GM18873 (cell line): ENCODE measurements around the gene LAMC3.
A peak's percentile ranks its signal among the peaks of the same experiment; 100 is the strongest.
"Not testable (repeated sequence)": the region's sequence is repeated elsewhere in the genome, so short reads cannot be mapped to it uniquely, and the experiment has no call there.

Experiments
- ATAC-seq: cut with Tn5 transposase; IDR thresholded peaks from one replicate; pipeline ENCODE4 v1.9.1; 2021; ENCODE audit warnings: mild to moderate bottlenecking, moderate library complexity, moderate number of reproducible peaks; ENCODE audit not compliant: unreplicated experiment, low FRiP score

LAMC3 gene

GRCh38 chr9:131112374-131113154, 103.6 kb downstream of the LAMC3 start:
- no peak for ATAC-seq

GRCh38 chr9:131113655-131114054, 104.7 kb downstream of the LAMC3 start:
- ATAC-seq = no peak

DNA sequence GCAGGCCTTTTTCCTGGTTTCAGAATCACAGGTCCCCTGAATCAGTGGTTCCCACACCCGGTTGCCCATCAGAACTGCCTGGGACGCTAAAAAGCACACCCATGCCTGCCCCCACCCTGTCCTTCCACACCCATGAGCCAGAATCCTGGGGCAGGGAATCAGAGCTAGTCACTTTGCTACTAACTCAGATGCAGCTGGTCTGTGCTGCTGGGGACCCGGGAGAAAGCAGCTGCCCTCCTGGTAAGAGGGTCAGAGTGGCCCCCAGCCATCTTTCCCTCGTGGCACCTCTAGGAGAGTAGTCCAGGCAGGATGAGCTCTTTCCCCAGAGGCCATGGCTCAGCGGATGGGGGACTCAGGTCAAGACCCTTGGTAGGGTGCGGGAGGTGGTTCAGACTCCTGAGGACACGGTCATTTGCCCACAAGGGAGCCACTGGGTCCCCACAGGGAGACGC, 105.1 kb downstream of the LAMC3 start:
- no peak for ATAC-seq

GRCh38 chr9:131115360-131115742, 106.4 kb downstream of the LAMC3 start:
- not testable (repeated sequence) for ATAC-seq

DNA sequence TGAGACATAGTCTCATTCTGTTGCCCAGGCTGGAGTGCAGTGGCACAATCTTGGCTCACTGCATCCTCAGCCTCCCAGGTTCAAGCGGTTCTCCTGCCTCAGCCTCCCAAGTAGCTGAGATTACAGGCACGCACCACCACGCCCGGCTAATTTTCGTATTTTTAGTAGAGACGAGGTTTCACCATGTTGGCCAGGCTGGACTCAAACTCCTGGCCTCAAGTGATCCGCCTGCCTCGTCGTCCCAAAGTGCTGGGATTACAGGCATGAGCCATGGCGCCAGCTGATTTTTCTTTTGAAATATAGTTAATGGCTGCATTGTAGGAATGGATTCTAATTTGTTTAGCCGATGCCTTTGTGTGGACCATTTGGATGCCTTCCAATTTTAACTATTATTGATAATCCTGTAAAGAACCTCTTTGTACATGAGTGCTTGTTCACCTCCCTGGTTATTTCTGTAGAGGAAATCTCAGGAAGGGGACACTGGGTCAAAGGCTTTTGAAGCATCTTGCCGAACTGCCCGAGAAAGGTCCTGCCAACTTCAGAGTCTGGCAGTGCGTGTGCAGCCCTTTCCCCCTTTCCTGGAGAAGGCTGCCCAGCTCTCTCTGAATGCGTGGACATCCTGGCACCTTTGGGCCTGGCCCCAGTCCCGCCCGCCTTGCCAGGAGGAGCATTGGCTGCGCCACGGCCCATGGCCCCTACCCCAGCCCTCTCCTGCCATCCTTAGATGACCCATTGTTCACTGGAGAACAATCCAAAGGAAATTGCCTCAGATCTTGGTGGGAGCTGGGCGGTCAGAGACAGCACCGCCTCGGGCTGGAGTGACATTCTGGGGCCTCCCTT, 107.5 kb downstream of the LAMC3 start:
- ATAC-seq = no peak

DNA sequence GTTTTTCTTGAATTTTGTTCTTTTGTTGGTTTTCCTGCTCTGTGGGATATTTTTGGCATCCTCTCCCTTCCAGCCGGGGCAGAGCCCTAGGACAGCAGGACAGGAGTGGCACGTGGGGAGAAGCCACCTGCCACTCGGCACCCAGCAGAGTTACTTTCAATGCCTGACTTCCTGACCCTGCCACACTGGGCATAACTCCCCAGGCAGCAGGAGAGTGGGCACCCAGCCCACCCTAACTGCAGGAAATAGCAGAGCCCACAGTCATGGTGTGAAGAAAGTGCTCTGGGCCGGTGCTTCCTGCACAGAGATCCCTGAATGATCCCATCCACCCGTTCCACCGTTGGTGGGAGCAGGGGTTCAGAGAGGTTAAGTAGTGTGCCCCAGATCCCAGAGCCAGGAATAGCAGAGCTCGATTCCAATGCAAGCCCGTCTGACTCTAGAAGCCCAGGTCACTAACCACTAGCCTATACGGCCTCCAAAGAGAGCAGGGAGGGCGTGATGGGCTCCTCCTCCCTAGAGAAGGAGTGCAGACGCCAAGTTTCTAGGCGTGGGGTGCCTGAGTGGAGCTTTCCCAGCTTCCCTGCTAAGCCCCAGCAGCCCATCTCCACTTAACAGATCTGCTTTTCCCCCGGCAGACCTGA, 108.3 kb downstream of the LAMC3 start:
- no peak for ATAC-seq

DNA sequence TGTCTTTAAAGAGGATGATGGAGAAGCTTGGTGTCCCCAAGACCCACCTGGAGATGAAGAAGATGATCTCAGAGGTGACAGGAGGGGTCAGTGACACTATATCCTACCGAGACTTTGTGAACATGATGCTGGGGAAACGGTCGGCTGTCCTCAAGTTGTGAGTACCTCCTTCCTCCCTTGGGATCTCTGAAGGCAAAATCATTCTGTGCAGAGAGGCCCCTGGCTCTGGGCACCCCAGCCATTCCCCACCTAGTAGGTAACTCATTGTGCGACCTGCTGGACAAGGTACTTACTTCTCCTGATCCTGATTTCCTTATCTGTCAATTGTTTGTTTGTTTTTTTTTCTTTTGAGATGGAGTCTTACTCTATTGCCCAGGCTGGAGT, 108.8 kb downstream of the LAMC3 start:
- no peak for ATAC-seq

GRCh38 chr9:131119600-131119999, 110.6 kb downstream of the LAMC3 start:
- ATAC-seq = no peak

DNA sequence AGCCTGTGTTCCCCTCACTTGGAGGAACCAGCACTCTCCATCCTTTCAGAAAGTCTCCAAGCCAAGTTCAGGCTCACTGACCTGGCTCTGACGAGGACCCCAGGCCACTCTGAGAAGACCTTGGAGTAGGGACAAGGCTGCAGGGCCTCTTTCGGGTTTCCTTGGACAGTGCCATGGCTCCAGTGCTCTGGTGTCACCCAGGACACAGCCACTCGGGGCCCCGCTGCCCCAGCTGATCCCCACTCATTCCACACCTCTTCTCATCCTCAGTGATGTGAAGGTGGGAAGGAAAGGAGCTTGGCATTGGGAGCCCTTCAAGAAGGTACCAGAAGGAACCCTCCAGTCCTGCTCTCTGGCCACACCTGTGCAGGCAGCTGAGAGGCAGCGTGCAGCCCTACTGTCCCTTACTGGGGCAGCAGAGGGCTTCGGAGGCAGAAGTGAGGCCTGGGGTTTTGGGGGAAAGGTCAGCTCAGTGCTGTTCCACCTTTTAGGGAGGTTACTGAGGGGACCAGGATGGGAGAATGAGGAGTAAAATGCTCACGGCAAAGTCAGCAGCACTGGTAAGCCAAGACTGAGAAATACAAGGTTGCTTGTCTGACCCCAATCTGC, 111.8 kb downstream of the LAMC3 start:
- ATAC-seq = no peak

DNA sequence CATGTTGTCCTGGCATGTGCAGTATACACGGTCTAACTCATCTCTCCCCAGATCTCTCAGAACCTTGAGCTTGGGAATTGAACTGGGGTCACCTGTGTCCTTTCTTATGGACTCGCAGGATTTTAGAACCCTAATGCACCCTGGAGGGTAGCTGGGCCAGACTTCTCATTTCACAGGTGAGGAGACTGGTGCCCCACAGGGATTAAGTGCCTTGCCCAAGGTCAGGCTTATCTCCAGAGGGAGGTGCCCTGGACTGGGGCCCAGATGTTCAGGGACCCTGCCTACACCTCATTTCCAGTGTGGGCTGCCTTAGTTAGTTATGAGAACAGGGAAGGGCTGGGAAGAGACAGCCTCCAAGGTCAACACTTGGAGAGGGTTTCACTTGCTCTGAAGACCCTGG, 112.4 kb downstream of the LAMC3 start:
- no peak for ATAC-seq

GRCh38 chr9:131122158-131122557, 113.2 kb downstream of the LAMC3 start:
- no peak for ATAC-seq

- ATAC-seq = no peak
Observed at GRCh38 chr9:131125038-131125287, 116.0 kb downstream of the LAMC3 start.

GRCh38 chr9:131125288-131126058, 116.5 kb downstream of the LAMC3 start, which contains the start of gene NUP214:
Gene NUP214 (plus strand): TSS chr9:131125586. CDS start chr9:131125705, 119 bp downstream.
- ATAC-seq = peak; percentile 86

DNA sequence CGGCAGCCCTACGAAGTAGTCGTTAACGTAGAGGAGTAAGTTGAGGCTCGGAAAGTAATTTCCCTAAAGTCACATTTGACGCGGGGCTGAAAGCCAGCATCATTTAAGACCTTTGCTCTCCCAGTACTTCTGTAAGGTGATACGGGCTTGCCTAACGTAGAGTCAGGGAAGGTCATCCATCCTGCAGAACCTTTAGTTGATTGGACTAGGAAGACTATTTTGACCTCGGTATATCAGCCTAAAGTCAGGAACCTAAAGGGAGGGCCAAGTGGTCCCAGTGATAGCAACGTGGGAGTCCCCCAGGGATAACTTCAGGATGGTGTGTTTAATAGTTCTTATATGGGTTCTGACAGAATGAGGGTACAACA, 117.1 kb downstream of the LAMC3 start:
- no peak for ATAC-seq

- no peak for ATAC-seq
Observed at GRCh38 chr9:131129183-131129582, 120.2 kb downstream of the LAMC3 start.

DNA sequence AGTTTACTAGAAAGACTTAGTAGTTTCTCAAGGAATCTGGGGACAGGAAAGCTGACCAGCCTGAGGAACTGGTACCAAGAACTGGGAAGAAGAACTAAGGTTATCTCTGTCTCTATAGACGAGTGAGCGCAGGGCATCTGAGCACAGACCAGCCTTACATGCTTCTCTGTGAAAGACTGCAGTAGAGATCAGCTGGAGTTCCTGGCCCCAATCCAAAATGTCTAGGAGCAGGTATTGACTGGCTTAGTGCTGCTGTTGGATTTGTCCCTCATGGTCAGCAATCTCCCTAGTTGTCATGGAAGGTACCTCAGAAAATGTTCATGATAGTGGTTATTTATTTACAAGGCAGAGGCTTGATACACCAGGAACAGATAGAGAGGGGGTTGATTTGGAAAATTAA, 129.7 kb downstream of the LAMC3 start:
- ATAC-seq = no peak

GRCh38 chr9:131140112-131140511, 131.1 kb downstream of the LAMC3 start:
- ATAC-seq = no peak

GRCh38 chr9:131140550-131140949, 131.6 kb downstream of the LAMC3 start:
- no peak for ATAC-seq

- ATAC-seq = no peak
Observed at GRCh38 chr9:131142160-131142559, 133.2 kb downstream of the LAMC3 start.
